ENCODE measurements around the gene HYKK. TPM values are rescaled to one million over a fixed set of nuclear protein-coding genes. Genes with fewer than 3 reads are reported as not detected.

HYKK gene
- total RNA-seq, 4 donors from 2014 or later = 0.87 to 6.6 (median 4.4) TPM

DNA sequence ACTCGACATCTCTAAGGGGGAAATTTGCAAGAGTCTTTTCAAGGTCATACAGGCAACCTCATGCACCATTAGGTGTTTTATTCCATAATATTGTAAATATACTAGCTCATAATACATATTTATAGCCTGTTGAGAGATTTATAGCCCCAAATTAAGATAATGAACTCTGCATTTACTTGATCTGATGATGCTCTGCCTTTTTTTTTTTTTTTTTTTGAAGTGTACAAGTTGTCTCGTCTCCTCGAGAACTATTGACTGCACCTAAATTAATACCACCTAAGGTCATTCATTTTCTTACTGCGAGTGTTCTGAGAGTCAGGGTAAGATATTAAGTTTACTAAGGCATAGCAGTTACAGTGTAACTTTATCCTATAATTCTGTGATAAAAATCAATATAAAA lies 64.0 kb downstream of the HYKK start:
- intact Hi-C loops (cut with DNase I; ENCODE audit: low total_unique reads) = no loop called here
- ATAC-seq = no peak
- H3K9me3 ChIP-seq = no peaks in the 10 kb centered on the region
- peaks cover 7 to 25% (median 11%) of the 10 kb centered on the region in 3 donors for H3K27me3 ChIP-seq
- H3K27ac ChIP-seq = no peak overlapping the region
- H3K4me1 ChIP-seq = peaks cover 1 to 2% of the 10 kb centered on the region in 2 donors
- no peak for DNase-seq
- H3K4me3 ChIP-seq = no peak overlapping the region
- in situ Hi-C loops (cut with MboI; ENCODE audit: low sequenced_read_pairs in 4 of 4) = no loop called here
- TF ChIP-seq, protein P1, sequence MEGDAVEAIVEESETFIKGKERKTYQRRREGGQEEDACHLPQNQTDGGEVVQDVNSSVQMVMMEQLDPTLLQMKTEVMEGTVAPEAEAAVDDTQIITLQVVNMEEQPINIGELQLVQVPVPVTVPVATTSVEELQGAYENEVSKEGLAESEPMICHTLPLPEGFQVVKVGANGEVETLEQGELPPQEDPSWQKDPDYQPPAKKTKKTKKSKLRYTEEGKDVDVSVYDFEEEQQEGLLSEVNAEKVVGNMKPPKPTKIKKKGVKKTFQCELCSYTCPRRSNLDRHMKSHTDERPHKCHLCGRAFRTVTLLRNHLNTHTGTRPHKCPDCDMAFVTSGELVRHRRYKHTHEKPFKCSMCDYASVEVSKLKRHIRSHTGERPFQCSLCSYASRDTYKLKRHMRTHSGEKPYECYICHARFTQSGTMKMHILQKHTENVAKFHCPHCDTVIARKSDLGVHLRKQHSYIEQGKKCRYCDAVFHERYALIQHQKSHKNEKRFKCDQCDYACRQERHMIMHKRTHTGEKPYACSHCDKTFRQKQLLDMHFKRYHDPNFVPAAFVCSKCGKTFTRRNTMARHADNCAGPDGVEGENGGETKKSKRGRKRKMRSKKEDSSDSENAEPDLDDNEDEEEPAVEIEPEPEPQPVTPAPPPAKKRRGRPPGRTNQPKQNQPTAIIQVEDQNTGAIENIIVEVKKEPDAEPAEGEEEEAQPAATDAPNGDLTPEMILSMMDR (IDR thresholded peaks at IDR 0.05 in 4 of 5, conservative IDR thresholded peaks at IDR 0.05 in 1 of 5) = no peak
- TF ChIP-seq POLR2A (IDR thresholded peaks at IDR 0.05) = no peak
- H3K36me3 ChIP-seq = no peaks in the 10 kb centered on the region

DNA sequence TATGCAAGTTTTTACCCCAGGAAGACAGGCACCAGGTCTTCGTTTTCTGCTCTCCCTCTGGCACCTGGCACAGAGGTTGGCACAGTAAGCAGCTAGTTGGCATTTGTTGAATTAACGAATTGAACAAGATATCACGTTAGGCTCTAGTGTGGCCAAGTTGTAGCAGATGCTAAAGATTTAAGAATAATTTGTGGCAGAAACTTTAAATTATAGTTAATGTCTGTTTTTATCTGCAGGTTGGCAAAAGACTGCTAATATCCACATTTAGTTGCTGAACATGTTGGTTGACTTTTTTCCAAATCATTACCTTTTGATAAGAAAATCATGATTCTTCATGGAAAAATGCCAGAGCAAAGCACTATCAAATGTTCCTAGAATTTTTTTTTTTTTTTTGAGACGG lies 66.0 kb downstream of the HYKK start:
- in situ Hi-C loops (cut with MboI; ENCODE audit: low sequenced_read_pairs in 4 of 4) (no loop called here), intact Hi-C loops (cut with DNase I; ENCODE audit: low total_unique reads) (no loop called here)
- TF ChIP-seq POLR2A (IDR thresholded peaks at IDR 0.05) = no peak
- TF ChIP-seq, protein P1 (IDR thresholded peaks at IDR 0.05 in 4 of 5, conservative IDR thresholded peaks at IDR 0.05 in 1 of 5) = no peak
- H3K27ac ChIP-seq = no peak overlapping the region
- no peak overlapping the region for H3K4me3 ChIP-seq
- peaks cover 0 to 7% (median 0%) of the 10 kb centered on the region in 3 donors for H3K27me3 ChIP-seq
- no peaks in the 10 kb centered on the region for H3K4me1 ChIP-seq
- no peaks in the 10 kb centered on the region for H3K36me3 ChIP-seq
- DNase-seq = no peak
- H3K9me3 ChIP-seq = no peaks in the 10 kb centered on the region
- ATAC-seq = no peak

DNA sequence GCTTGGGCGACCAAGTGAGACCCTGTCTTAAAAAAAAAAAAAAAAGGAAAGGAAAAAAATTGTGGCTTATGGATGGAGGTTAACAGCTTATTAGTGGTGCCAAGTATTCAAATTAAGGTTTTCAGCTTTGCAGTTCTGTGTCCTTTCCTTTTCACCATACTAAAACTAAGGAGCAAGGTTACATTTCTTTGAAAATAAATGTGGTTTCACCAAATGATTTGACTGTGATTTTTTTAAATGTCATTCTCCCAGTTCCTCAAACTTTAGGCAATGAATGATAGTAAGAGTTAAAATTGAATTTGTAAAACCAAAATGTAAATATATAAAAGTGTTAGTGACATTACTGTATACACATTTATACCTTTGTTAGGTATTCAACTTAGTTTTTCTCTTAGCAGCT lies 67.6 kb downstream of the HYKK start:
- ATAC-seq = no peak
- Histone ChIP-seq H3K4me3 (no peak overlapping the region), H3K27ac (no peak overlapping the region), H3K27me3 (peaks cover 0 to 2% (median 0%) of the 10 kb centered on the region in 3 donors), H3K36me3 (no peaks in the 10 kb centered on the region), H3K9me3 (no peaks in the 10 kb centered on the region), H3K4me1 (no peaks in the 10 kb centered on the region)
- intact Hi-C loops (cut with DNase I; ENCODE audit: low total_unique reads) (no loop called here), in situ Hi-C loops (cut with MboI; ENCODE audit: low sequenced_read_pairs in 4 of 4) (no loop called here)
- no peak for DNase-seq
- TF ChIP-seq, protein P1 (IDR thresholded peaks at IDR 0.05 in 4 of 5, conservative IDR thresholded peaks at IDR 0.05 in 1 of 5) = no peak
- no peak for TF ChIP-seq POLR2A (IDR thresholded peaks at IDR 0.05)

Other genes starting within 250 kb of the HYKK start
- 100 to 1,000 TPM in 1 of 4 donors, 10 to 100 TPM in 3; 13.7 to 120 (median 37.8) TPM for gene DNAJA4, start 243.0 kb upstream of the HYKK start, total RNA-seq
- gene SKIC8, start 208.0 kb upstream of the HYKK start, total RNA-seq = 10 to 100 TPM; 36.9 to 48.6 (median 42.7) TPM
- not detected for gene CRABP1, start 167.2 kb upstream of the HYKK start, total RNA-seq
- 10 to 100 TPM; 18.9 to 37.4 (median 22.0) TPM for gene IREB2, start 69.4 kb upstream of the HYKK start, total RNA-seq
- 100 to 1,000 TPM; 176 to 243 (median 212) TPM for gene PSMA4, start 32.9 kb downstream of the HYKK start, total RNA-seq
- 1 to 10 TPM in 2 of 4 donors, under 1 TPM in 2; 0.07 to 1.6 (median 0.71) TPM for gene CHRNA5, start 57.9 kb downstream of the HYKK start, total RNA-seq
- gene CHRNA3, start 113.4 kb downstream of the HYKK start, total RNA-seq = under 1 TPM in 1 of 4 donors, not detected in 3; 0.11 TPM
- gene CHRNB4, start 133.6 kb downstream of the HYKK start, total RNA-seq = not detected

Measured in gastrocnemius medialis (tissue), 4 donors.